A673 (cell line): ENCODE results near the gene STK17B. TPM values are rescaled to one million over a fixed set of nuclear protein-coding genes. Genes with fewer than 3 reads are reported as not detected.

Experiments
- BruUV-seq: library from RNA; stranded (reverse); fragments of 400-500 nt; replicated peaks from 2 replicates; lab custom pipeline; 2021; lab: Mats Ljungman, UMichigan
- CTCF ChIA-PET: fragments of 300-600 bp; sonication (Branson Sonifier 250); formaldehyde crosslinking; loops from one replicate; lab custom pipeline; 2022; ENCODE audit warnings: antibody characterized with exemption; lab: Charles Lee
- POLR2A ChIA-PET: fragments of 300-600 bp; sonication (Branson Sonifier 250); formaldehyde crosslinking; loops from one replicate; lab custom pipeline; 2022; ENCODE audit warnings: antibody characterized with exemption; ENCODE audit not compliant: low non-redundant PET; lab: Charles Lee
- DNase-seq: peaks from one replicate; pipeline ENCODE4 v3.0.0-alpha.2; 2015; ENCODE audit warnings: low spot score
- H3K27ac ChIP-seq: fragments of 200-600 bp; sonication (generic); 2 replicates; pipeline ENCODE4 v1.5.1; 2016; ENCODE audit warnings: mixed run types, low read depth, mild to moderate bottlenecking, mixed read lengths, antibody characterized with exemption, low read length; ENCODE audit not compliant: poor library complexity, severe bottlenecking
- H3K27me3 ChIP-seq: fragments of 200-600 bp; sonication (generic); replicated peaks from 2 replicates; pipeline ENCODE4 v1.6.1; 2017; ENCODE audit warnings: mixed run types, low read depth, mild to moderate bottlenecking, mixed read lengths, antibody characterized with exemption, low read length; ENCODE audit not compliant: insufficient read depth, poor library complexity
- H3K36me3 ChIP-seq: fragments of 200-600 bp; sonication (generic); 2 replicates; pipeline ENCODE4 v1.6.1; 2016; ENCODE audit warnings: mixed run types, mild to moderate bottlenecking, mixed read lengths, antibody characterized with exemption, low read length; ENCODE audit not compliant: insufficient read depth, poor library complexity, severe bottlenecking
- H3K4me1 ChIP-seq: fragments of 200-600 bp; sonication (generic); 2 replicates; pipeline ENCODE4 v1.6.1; 2017; ENCODE audit warnings: mixed run types, mild to moderate bottlenecking, mixed read lengths, antibody characterized with exemption, low read length; ENCODE audit not compliant: insufficient read depth, poor library complexity, severe bottlenecking
- H3K4me3 ChIP-seq: fragments of 200-600 bp; sonication (generic); 2 replicates; pipeline ENCODE4 v1.5.1; 2016; ENCODE audit warnings: low read depth, mixed run types, mild to moderate bottlenecking, mixed read lengths, low read length; ENCODE audit not compliant: poor library complexity, severe bottlenecking
- H3K9me3 ChIP-seq: fragments of 200-600 bp; sonication (generic); 2 replicates; pipeline ENCODE4 v1.6.1; 2016; ENCODE audit warnings: mixed run types, low read depth, mild to moderate bottlenecking, mixed read lengths, antibody characterized with exemption, low read length; ENCODE audit not compliant: poor library complexity, severe bottlenecking
- CTCF ChIP-seq: fragments of 300-800, 200-600 bp; sonication (generic); conservative IDR thresholded peaks from 2 replicates; pipeline ENCODE4 v1.5.1; 2017; ENCODE audit warnings: low read depth, mild to moderate bottlenecking, antibody characterized with exemption, low read length, moderate library complexity, mixed read lengths
- EZH2 ChIP-seq: fragments of 200-600 bp; sonication (generic); IDR thresholded peaks from 2 replicates; pipeline ENCODE4 v1.6.1; 2017; ENCODE audit warnings: borderline replicate concordance, low read depth, mild to moderate bottlenecking, mixed read lengths, antibody characterized with exemption, low read length; ENCODE audit not compliant: poor library complexity, severe bottlenecking
- intact Hi-C: fragments of 100-400 bp; cut with micrococcal nuclease; formaldehyde crosslinking; loops from one replicate; pipeline ENCODE4 v1.10.0; 2022; ENCODE audit not compliant: unreplicated experiment
- total RNA-seq: library from RNA; stranded (reverse); gene quantifications from 2 replicates; pipeline ENCODE4 v1.2.3, GENCODE V29; 2021

Gene STK17B
- total RNA-seq, 1 experiment from 2014 or later = 18.5 TPM

GRCh38 chr2:196177124-196177523, 5.7 kb upstream of the STK17B start:
- intact Hi-C loops = no loop called here
- ChIA-PET CTCF (no interaction called here), POLR2A (no interaction called here)
- H3K27ac ChIP-seq = no peak overlapping the region
- no peak overlapping the region for H3K4me3 ChIP-seq
- DNase-seq = no peak
- H3K36me3 ChIP-seq = no peaks in the 10 kb centered on the region
- H3K9me3 ChIP-seq = no peaks in the 10 kb centered on the region
- no TSS peak for BruUV-seq
- no peaks in the 10 kb centered on the region for H3K27me3 ChIP-seq
- TF ChIP-seq CTCF (no peak), EZH2 (no peak)
- H3K4me1 ChIP-seq = peaks cover 9% of the 10 kb centered on the region

GRCh38 chr2:196176142-196176738, 4.9 kb upstream of the STK17B start:
- POLR2A ChIA-PET = no interaction called here
- Histone ChIP-seq H3K4me1 (peaks cover 4% of the 10 kb centered on the region), H3K27me3 (no peaks in the 10 kb centered on the region), H3K4me3 (no peak overlapping the region), H3K9me3 (no peaks in the 10 kb centered on the region), H3K27ac (no peak overlapping the region), H3K36me3 (no peaks in the 10 kb centered on the region)
- BruUV-seq = no TSS peak
- CTCF ChIA-PET = no interaction called here
- no peak for TF ChIP-seq CTCF
- no peak for TF ChIP-seq EZH2
- DNase-seq = no peak
- intact Hi-C loops = no loop called here

- no TSS peak for BruUV-seq
- intact Hi-C loops = loop anchor here (5.0 kb wide), 1 partner anchor 97 kb away; no protein-coding TSS in a partner anchor
These were observed 3.0 kb upstream of the STK17B start for GRCh38 chr2:196174404-196174803.

GRCh38 chr2:196173505-196173904, 2.1 kb upstream of the STK17B start:
- no peak for DNase-seq
- intact Hi-C loops = loop anchor here (5.0 kb wide), 1 partner anchor 96 kb away; no protein-coding TSS in a partner anchor

More at GRCh38 chr2:196174404-196174803, 3.0 kb upstream of the STK17B start:
- Histone ChIP-seq H3K27me3 (no peaks in the 10 kb centered on the region), H3K27ac (no peak overlapping the region), H3K9me3 (no peaks in the 10 kb centered on the region), H3K4me1 (peaks cover 4% of the 10 kb centered on the region), H3K36me3 (no peaks in the 10 kb centered on the region), H3K4me3 (no peak overlapping the region)
- CTCF ChIA-PET = no interaction called here
- no peak for TF ChIP-seq EZH2
- POLR2A ChIA-PET = no interaction called here
- no peak for DNase-seq

More at GRCh38 chr2:196173505-196173904, 2.1 kb upstream of the STK17B start:
- Histone ChIP-seq H3K36me3 (no peaks in the 10 kb centered on the region), H3K4me3 (no peak overlapping the region), H3K4me1 (peaks cover 12% of the 10 kb centered on the region), H3K27ac (no peak overlapping the region), H3K9me3 (no peaks in the 10 kb centered on the region), H3K27me3 (no peaks in the 10 kb centered on the region)
- POLR2A ChIA-PET = no interaction called here
- CTCF ChIA-PET = no interaction called here
- no TSS peak for BruUV-seq
- no peak for TF ChIP-seq CTCF
- TF ChIP-seq EZH2 = no peak
